ENCODE results near the gene HOXD9.

DNA sequence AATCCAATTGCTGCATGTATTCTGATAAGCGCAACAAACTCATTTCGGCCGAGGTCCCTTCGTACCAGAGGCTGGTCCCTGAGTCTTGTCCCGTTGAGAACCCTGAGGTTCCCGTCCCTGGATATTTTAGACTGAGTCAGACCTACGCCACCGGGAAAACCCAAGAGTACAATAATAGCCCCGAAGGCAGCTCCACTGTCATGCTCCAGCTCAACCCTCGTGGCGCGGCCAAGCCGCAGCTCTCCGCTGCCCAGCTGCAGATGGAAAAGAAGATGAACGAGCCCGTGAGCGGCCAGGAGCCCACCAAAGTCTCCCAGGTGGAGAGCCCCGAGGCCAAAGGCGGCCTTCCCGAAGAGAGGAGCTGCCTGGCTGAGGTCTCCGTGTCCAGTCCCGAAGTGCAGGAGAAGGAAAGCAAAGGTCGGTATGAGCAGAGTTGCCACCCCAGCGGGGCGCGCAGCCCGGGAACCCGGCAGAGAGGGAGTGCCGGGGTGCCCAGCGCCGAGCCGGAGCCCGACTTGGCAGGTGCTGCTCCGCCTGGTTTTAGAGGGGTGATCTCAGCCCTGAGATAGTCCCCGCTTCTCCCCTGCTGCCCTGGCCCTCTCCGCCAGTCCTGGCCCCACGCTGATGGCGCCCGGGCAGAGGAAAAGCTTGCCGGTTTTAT is 5.2 kb upstream of the HOXD9 start:
- TF ChIP-seq, protein P1, sequence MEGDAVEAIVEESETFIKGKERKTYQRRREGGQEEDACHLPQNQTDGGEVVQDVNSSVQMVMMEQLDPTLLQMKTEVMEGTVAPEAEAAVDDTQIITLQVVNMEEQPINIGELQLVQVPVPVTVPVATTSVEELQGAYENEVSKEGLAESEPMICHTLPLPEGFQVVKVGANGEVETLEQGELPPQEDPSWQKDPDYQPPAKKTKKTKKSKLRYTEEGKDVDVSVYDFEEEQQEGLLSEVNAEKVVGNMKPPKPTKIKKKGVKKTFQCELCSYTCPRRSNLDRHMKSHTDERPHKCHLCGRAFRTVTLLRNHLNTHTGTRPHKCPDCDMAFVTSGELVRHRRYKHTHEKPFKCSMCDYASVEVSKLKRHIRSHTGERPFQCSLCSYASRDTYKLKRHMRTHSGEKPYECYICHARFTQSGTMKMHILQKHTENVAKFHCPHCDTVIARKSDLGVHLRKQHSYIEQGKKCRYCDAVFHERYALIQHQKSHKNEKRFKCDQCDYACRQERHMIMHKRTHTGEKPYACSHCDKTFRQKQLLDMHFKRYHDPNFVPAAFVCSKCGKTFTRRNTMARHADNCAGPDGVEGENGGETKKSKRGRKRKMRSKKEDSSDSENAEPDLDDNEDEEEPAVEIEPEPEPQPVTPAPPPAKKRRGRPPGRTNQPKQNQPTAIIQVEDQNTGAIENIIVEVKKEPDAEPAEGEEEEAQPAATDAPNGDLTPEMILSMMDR (IDR thresholded peaks at IDR 0.05) = no peak
- TF ChIP-seq POLR2A (IDR thresholded peaks at IDR 0.05) = no peak
